ENCODE measurements around the gene ISOC1. TPM values are rescaled to one million over a fixed set of nuclear protein-coding genes. Genes with fewer than 3 reads are reported as not detected.

ISOC1 gene
- total RNA-seq, 2 donors from 2014 or later: 48.5 to 56.7 TPM

DNA sequence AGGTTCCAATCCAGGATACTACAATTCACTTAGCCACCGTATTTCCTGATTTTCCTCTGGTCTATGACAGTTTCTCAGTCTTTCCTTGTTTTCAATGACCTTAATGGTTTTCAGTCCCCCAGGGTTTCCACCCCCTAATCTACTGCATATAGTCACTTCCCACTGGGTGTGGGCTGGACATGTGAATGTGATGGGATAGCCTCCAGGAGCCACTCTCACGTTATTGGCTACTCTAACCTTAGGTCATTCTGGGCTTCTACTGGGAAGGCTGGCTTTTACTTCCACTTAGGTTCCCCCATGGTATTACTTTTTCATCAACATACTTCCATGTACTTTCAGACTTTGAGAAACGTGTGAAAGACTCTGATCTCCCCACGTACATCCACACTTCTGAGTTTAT, 46.5 kb downstream of the ISOC1 start:
- no peaks in the 10 kb centered on the region for H3K36me3 Mint-ChIP-seq (ENCODE audit: low read depth)
- Histone ChIP-seq H3K4me1 (ENCODE audit: control insufficient read depth, insufficient read depth, low read length) (no peaks in the 10 kb centered on the region), H3K9me3 (ENCODE audit: control insufficient read depth, low read length) (no peaks in the 10 kb centered on the region), H3K27ac (ENCODE audit: low read depth, low read length) (no peak overlapping the region), H3K36me3 (ENCODE audit: control insufficient read depth, insufficient read depth, low read length) (no peaks in the 10 kb centered on the region), H3K4me3 (ENCODE audit: low read length) (no peak overlapping the region), H3K27me3 (ENCODE audit: control insufficient read depth, insufficient read depth, low read length, poor library complexity, severe bottlenecking) (no peaks in the 10 kb centered on the region), H3K9ac (ENCODE audit: extremely low read depth, low read length, poor library complexity, severe bottlenecking) (no peak overlapping the region)
- DNase-seq: no peak
- TF ChIP-seq, protein P1, sequence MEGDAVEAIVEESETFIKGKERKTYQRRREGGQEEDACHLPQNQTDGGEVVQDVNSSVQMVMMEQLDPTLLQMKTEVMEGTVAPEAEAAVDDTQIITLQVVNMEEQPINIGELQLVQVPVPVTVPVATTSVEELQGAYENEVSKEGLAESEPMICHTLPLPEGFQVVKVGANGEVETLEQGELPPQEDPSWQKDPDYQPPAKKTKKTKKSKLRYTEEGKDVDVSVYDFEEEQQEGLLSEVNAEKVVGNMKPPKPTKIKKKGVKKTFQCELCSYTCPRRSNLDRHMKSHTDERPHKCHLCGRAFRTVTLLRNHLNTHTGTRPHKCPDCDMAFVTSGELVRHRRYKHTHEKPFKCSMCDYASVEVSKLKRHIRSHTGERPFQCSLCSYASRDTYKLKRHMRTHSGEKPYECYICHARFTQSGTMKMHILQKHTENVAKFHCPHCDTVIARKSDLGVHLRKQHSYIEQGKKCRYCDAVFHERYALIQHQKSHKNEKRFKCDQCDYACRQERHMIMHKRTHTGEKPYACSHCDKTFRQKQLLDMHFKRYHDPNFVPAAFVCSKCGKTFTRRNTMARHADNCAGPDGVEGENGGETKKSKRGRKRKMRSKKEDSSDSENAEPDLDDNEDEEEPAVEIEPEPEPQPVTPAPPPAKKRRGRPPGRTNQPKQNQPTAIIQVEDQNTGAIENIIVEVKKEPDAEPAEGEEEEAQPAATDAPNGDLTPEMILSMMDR (conservative IDR thresholded peaks at IDR 0.05): no peak
- H3K9me3 Mint-ChIP-seq: no peaks in the 10 kb centered on the region
- no peak overlapping the region for H3K27ac Mint-ChIP-seq
- no peaks in the 10 kb centered on the region for H3K27me3 Mint-ChIP-seq (ENCODE audit: insufficient read depth)
- H3K4me3 Mint-ChIP-seq: no peak overlapping the region
- WGBS, 2 experiments (ENCODE audit: insufficient coverage in 1 of 2, insufficient read length in 1 of 2): 87 to 100% methylated on average over 2 to 4 of the region's 4 CpGs
- H3K4me1 Mint-ChIP-seq: no peaks in the 10 kb centered on the region

DNA sequence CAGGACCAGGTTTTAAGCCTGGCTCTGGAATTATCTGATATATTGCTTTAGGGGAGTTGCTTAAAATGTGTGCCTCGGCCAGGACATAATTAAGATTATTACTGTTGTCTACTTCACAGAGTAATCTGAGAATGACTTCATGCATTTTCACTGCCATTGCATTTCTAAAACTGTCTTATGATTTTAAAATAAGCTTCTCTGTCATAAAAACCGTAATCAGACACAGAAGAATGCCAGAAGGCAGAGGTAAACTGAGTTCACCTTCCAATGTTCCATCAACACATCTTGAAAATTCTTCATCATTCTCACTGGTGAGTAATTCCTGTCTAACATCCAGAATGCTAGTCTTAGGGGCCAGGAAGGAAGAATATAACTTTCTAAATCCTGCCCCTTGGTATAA, 47.1 kb downstream of the ISOC1 start:
- Histone ChIP-seq H3K4me3 (ENCODE audit: low read length) (no peak overlapping the region), H3K27ac (ENCODE audit: low read depth, low read length) (no peak overlapping the region), H3K9ac (ENCODE audit: extremely low read depth, low read length, poor library complexity, severe bottlenecking) (no peak overlapping the region), H3K4me1 (ENCODE audit: control insufficient read depth, insufficient read depth, low read length) (no peaks in the 10 kb centered on the region), H3K36me3 (ENCODE audit: control insufficient read depth, insufficient read depth, low read length) (no peaks in the 10 kb centered on the region), H3K9me3 (ENCODE audit: control insufficient read depth, low read length) (no peaks in the 10 kb centered on the region), H3K27me3 (ENCODE audit: control insufficient read depth, insufficient read depth, low read length, poor library complexity, severe bottlenecking) (no peaks in the 10 kb centered on the region)
- WGBS, 2 experiments (ENCODE audit: insufficient coverage in 1 of 2, insufficient read length in 1 of 2): 89% methylated on average over 2 of the region's 2 CpGs; no CpG with 5 or more reads in 1 of the 2 experiments
- no peaks in the 10 kb centered on the region for H3K36me3 Mint-ChIP-seq (ENCODE audit: low read depth)
- TF ChIP-seq, protein P1 (conservative IDR thresholded peaks at IDR 0.05): no peak
- no peaks in the 10 kb centered on the region for H3K9me3 Mint-ChIP-seq
- no peaks in the 10 kb centered on the region for H3K27me3 Mint-ChIP-seq (ENCODE audit: insufficient read depth)
- H3K4me3 Mint-ChIP-seq: no peak overlapping the region
- no peaks in the 10 kb centered on the region for H3K4me1 Mint-ChIP-seq
- no peak overlapping the region for H3K27ac Mint-ChIP-seq
- no peak for DNase-seq

DNA sequence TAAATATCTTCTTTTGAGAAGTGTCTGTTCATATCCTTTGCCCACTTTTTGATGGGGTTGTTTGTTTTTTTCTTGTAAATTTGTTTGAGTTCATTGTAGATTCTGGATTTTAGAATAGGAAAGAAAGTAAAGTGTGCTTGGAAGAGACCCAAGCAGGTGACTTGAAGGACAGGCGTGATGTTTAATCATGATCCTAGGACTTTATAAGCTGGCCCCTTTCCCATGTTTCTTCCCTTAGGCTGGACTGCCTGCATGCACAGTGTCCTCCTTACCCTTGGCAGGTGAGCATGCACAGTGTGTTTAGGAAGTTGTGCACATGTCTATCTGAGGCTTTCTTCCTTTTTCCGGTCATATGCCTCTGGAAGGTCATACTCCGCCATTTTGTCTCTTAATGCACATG, 61.3 kb downstream of the ISOC1 start:
- Mint-ChIP-seq H3K27me3 (ENCODE audit: insufficient read depth) (no peaks in the 10 kb centered on the region), H3K4me1 (peaks cover 9% of the 10 kb centered on the region), H3K36me3 (ENCODE audit: low read depth) (no peaks in the 10 kb centered on the region), H3K27ac (no peak overlapping the region), H3K9me3 (peaks cover 3% of the 10 kb centered on the region), H3K4me3 (no peak overlapping the region)
- Histone ChIP-seq H3K9ac (ENCODE audit: extremely low read depth, low read length, poor library complexity, severe bottlenecking) (no peak overlapping the region), H3K4me3 (ENCODE audit: low read length) (no peak overlapping the region), H3K4me1 (ENCODE audit: control insufficient read depth, insufficient read depth, low read length) (no peaks in the 10 kb centered on the region), H3K27ac (ENCODE audit: low read depth, low read length) (no peak overlapping the region), H3K36me3 (ENCODE audit: control insufficient read depth, insufficient read depth, low read length) (no peaks in the 10 kb centered on the region), H3K9me3 (ENCODE audit: control insufficient read depth, low read length) (no peaks in the 10 kb centered on the region), H3K27me3 (ENCODE audit: control insufficient read depth, insufficient read depth, low read length, poor library complexity, severe bottlenecking) (no peaks in the 10 kb centered on the region)
- no peak for DNase-seq
- WGBS, 2 experiments (ENCODE audit: insufficient coverage in 1 of 2, insufficient read length in 1 of 2): 88 to 95% methylated on average over 2 to 3 of the region's 3 CpGs
- TF ChIP-seq, protein P1 (conservative IDR thresholded peaks at IDR 0.05): no peak
